SU-DHL-6 (cell line): Measurements from ENCODE around the gene AHR.

Experiments used
- H2AFZ ChIP-seq: fragments of 200-600 bp; sonication (generic); 2 replicates; pipeline ENCODE4 v1.6.1; 2014; ENCODE audit warnings: low read depth, mild to moderate bottlenecking, moderate library complexity, mixed read lengths, antibody characterized with exemption, low read length; ENCODE audit not compliant: severe bottlenecking
- H3F3A ChIP-seq: fragments of 200-600 bp; shearing (Covaris generic); 2 replicates; pipeline ENCODE4 v1.6.0; 2016; ENCODE audit warnings: antibody characterized with exemption, mild to moderate bottlenecking; ENCODE audit not compliant: insufficient read depth
- H3K27ac ChIP-seq: fragments of 200-600 bp; sonication (generic); 2 replicates; pipeline ENCODE4 v1.5.1; 2016; ENCODE audit warnings: low read depth, mild to moderate bottlenecking, low read length, moderate library complexity, mixed read lengths
- H3K27me3 ChIP-seq: fragments of 200-600 bp; sonication (generic), shearing (Covaris generic); 2 replicates; pipeline ENCODE4 v1.6.0; 2014; ENCODE audit warnings: mild to moderate bottlenecking, low read length
- H3K36me3 ChIP-seq: fragments of 200-600 bp; sonication (generic); 2 replicates; pipeline ENCODE4 v1.6.1; 2014; ENCODE audit warnings: mild to moderate bottlenecking, low read length, mixed read lengths
- H3K4me2 ChIP-seq: fragments of 300-600, 200-600 bp; shearing (Covaris generic), sonication (generic); 2 replicates; pipeline ENCODE4 v1.6.0; 2014; ENCODE audit warnings: low read length, low read depth, mild to moderate bottlenecking; ENCODE audit not compliant: poor library complexity, severe bottlenecking
- H3K4me3 ChIP-seq: fragments of 200-600 bp; sonication (generic); 2 replicates; pipeline ENCODE4 v1.5.1; 2014; ENCODE audit warnings: antibody characterized with exemption, low read length, mild to moderate bottlenecking, mixed read lengths; ENCODE audit not compliant: insufficient read depth, poor library complexity, severe bottlenecking
- H3K79me2 ChIP-seq: fragments of 200-600 bp; sonication (generic); 2 replicates; pipeline ENCODE4 v1.6.1; 2014; ENCODE audit warnings: mild to moderate bottlenecking, low read length, moderate library complexity; ENCODE audit not compliant: insufficient read depth
- H3K9ac ChIP-seq: fragments of 200-600 bp; sonication (generic); 2 replicates; pipeline ENCODE4 v1.7.0; 2014; ENCODE audit warnings: mild to moderate bottlenecking, low read length
- H3K9me2 ChIP-seq: fragments of 200-600 bp; sonication (generic); replicated peaks from 2 replicates; pipeline ENCODE4 v1.6.1; 2014; ENCODE audit warnings: low read length; ENCODE audit not compliant: insufficient read depth
- H3K9me3 ChIP-seq: fragments of 200-600 bp; sonication (generic); 2 replicates; pipeline ENCODE4 v1.6.1; 2014; ENCODE audit warnings: low read length, mixed read lengths; ENCODE audit not compliant: insufficient read depth
- H4K20me1 ChIP-seq: fragments of 200-600 bp; sonication (generic); 2 replicates; pipeline ENCODE4 v1.6.1; 2014; ENCODE audit warnings: low read depth, mild to moderate bottlenecking, antibody characterized with exemption, low read length, moderate library complexity, mixed read lengths
- CTCF ChIP-seq: fragments of 200-600 bp; sonication (generic); IDR thresholded peaks from one replicate; pipeline ENCODE4 v1.5.1; 2017; ENCODE audit warnings: antibody characterized with exemption, mild to moderate bottlenecking, low read length, moderate library complexity; ENCODE audit not compliant: insufficient read depth, poor library complexity, severe bottlenecking
- EZH2phosphoT487 ChIP-seq: fragments of 200-600 bp; sonication (generic), shearing (Covaris generic); conservative IDR thresholded peaks from 2 replicates; pipeline ENCODE4 v1.6.1; 2018; ENCODE audit warnings: mild to moderate bottlenecking, antibody characterized with exemption, low read length, moderate library complexity, mixed read lengths

Gene AHR

GRCh38 chr7:17365775-17366174, 67.3 kb downstream of the AHR start:
- H3K9ac ChIP-seq, result no peak overlapping the region
- no peaks in the 10 kb centered on the region; the same call in 1 of the 2 replicates for H3K9me2 ChIP-seq
- H3K9me3 ChIP-seq, result no peaks in the 10 kb centered on the region
- no peaks in the 10 kb centered on the region for H3F3A ChIP-seq
- H3K27me3 ChIP-seq, result no peaks in the 10 kb centered on the region
- no peak for TF ChIP-seq CTCF
- no peak for TF ChIP-seq EZH2phosphoT487
- no peak overlapping the region for H3K4me2 ChIP-seq
- H2AFZ ChIP-seq, result no peak overlapping the region
- H4K20me1 ChIP-seq, result no peaks in the 10 kb centered on the region
- no peaks in the 10 kb centered on the region for H3K79me2 ChIP-seq
- H3K4me3 ChIP-seq, result no peak overlapping the region
- no peaks in the 10 kb centered on the region for H3K36me3 ChIP-seq
- no peak overlapping the region for H3K27ac ChIP-seq

GRCh38 chr7:17367502-17367901, 69.0 kb downstream of the AHR start:
- no peak for TF ChIP-seq CTCF
- no peak for TF ChIP-seq EZH2phosphoT487
- H3K9ac ChIP-seq, result no peak overlapping the region
- H3K27me3 ChIP-seq, result no peaks in the 10 kb centered on the region
- H3K9me3 ChIP-seq, result no peaks in the 10 kb centered on the region
- H4K20me1 ChIP-seq, result no peaks in the 10 kb centered on the region
- no peaks in the 10 kb centered on the region for H3F3A ChIP-seq
- H3K36me3 ChIP-seq, result no peaks in the 10 kb centered on the region
- H3K79me2 ChIP-seq, result no peaks in the 10 kb centered on the region
- no peak overlapping the region for H3K4me2 ChIP-seq
- no peak overlapping the region for H3K27ac ChIP-seq
- H3K4me3 ChIP-seq, result no peak overlapping the region
- no peak overlapping the region for H2AFZ ChIP-seq
- H3K9me2 ChIP-seq, result no peaks in the 10 kb centered on the region; the same call in 1 of the 2 replicates

GRCh38 chr7:17368856-17369524, 70.5 kb downstream of the AHR start:
- Histone ChIP-seq H3K79me2 (no peaks in the 10 kb centered on the region), H4K20me1 (no peaks in the 10 kb centered on the region), H3K9me2 (no peaks in the 10 kb centered on the region; the same call in 1 of the 2 replicates), H3K27ac (no peak overlapping the region), H3K4me2 (no peak overlapping the region), H3K9ac (no peak overlapping the region), H3K27me3 (no peaks in the 10 kb centered on the region), H3K36me3 (no peaks in the 10 kb centered on the region), H3K4me3 (no peak overlapping the region), H3K9me3 (no peaks in the 10 kb centered on the region), H3F3A (no peaks in the 10 kb centered on the region), H2AFZ (no peak overlapping the region)
- no peak for TF ChIP-seq CTCF
- no peak for TF ChIP-seq EZH2phosphoT487
